ENCODE measurements around the gene HPD. TPM values are rescaled to one million over a fixed set of nuclear protein-coding genes. Genes with fewer than 3 reads are reported as not detected.
"Not testable (repeated sequence)": the region's sequence is repeated elsewhere in the genome, so short reads cannot be mapped to it uniquely, and the experiment has no call there.

HPD gene
- polyA plus RNA-seq, 3 donors, result 0.91 to 4.5 (median 3.5) TPM

DNA sequence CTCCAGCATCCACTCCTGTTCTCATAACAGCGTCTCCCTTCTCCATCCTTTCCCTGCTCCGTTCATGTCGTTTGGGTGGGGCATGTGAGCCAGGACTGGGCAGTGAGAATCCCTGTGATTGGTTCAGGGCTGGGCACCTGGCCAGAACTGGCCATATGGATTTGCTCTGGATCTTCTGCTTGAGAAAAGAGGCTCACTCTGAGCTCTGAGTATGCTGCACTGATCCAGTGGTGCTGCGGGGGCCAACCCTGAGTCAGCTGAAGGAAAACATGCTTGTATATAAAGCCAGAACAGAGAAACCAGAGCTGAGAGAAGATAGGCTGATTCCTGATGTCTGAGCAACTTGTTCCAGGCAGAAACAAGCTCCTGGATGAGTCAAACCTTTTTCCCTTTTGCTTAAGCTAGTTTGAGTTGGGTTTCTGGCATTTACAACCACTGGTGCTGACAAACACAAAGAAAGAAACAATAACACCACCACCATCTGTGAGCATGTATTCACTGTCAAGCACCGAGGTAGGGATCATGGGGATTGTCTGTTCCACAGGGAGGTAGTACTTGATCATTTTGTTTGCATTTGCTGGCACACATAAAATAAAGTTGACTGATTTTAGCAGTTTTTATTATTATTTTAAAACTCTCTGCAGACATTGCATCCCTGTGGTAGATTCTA, 14.0 kb upstream of the HPD start:
- no peak overlapping the region for H3K27ac ChIP-seq (ENCODE audit: low read depth, low read length)
- WGBS, 3 donors, result 45 to 61% (median 49%) methylated on average over 5 of the region's 5 CpGs

GRCh38 chr12:121871467-121871866, 12.8 kb upstream of the HPD start:
- no peak overlapping the region for H3K27ac ChIP-seq (ENCODE audit: low read depth, low read length)
- 57 to 83% (median 66%) methylated on average over 3 of the region's 3 CpGs for WGBS, 3 donors

DNA sequence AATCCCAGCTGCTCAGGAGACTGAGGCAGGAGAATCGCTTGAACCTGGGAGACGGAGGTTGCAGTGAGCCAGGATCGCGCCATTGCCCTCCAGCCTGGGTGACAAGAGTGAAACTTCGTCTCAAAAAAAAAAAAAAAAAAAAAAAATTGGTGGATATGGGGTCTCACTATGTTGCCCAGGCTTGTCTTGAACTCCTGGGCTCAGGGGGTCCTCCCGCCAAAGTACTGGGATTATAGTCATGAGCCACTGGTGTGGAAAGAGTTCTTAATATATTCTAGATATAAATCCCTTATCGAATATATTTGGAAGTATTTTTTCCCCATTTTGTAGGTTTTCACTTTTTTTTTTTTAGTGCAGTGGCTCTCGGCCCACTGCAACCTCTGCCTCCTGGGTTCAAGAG, 10.6 kb upstream of the HPD start:
- 94 to 96% (median 95%) methylated on average over 7 to 8 of the region's 8 CpGs for whole genome bisulfite sequencing, 3 donors
- not testable (repeated sequence) for H3K27ac ChIP-seq (ENCODE audit: low read depth, low read length)

DNA sequence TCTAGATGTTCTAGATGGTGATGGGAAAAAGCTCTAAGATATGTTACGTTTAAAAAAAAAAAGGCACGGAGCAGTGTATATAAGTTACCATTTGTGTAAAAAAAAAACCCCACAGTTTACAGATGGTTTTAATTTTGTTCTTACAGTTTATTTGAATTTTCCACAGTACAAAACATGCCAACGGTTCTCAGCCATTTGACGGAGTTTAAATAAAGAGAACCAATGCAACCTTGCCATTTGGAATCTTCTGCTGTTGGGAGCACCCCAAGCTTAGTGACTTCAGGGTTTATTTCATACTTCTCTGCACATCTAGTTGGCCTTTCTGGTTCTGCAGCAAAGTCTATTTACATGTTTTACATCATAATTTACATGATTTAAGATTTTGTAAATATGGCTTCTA, 7.7 kb upstream of the HPD start:
- 73 to 83% (median 83%) methylated on average over 4 of the region's 4 CpGs for WGBS, 3 donors
- no peak overlapping the region for H3K27ac ChIP-seq (ENCODE audit: low read depth, low read length)

DNA sequence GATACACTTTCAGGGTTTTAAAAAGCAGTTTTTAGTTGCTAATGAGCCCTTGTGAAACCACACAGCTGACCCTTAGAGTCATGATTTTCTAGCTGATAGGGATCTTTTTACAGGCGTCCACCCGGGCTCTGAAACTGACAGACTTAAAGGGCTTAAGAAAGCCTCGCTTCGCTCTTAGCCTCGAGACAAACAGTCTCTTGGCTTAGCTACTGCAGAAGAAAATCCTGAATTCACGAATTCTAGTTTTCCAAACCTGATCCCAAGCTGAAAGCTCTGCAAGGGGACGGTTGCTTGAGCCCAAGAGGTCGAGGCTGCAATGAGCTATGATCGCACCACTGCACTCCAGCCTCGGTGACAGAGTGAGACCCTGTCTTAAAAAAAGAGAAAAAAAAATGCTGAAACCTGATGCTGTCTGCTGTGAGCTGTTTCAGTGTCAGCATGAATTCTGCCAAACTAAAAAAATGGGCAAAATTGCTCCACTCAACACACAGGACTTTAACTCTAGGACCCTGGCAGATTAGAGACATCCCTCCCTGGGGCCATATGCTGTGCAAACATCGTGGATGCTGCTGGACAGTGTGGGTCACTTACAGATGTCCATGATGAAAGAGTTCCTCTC, 3.1 kb upstream of the HPD start:
- 32 to 54% (median 47%) methylated on average over 11 of the region's 11 CpGs for WGBS, 3 donors
- H3K27ac ChIP-seq (ENCODE audit: low read depth, low read length), result no peak overlapping the region

DNA sequence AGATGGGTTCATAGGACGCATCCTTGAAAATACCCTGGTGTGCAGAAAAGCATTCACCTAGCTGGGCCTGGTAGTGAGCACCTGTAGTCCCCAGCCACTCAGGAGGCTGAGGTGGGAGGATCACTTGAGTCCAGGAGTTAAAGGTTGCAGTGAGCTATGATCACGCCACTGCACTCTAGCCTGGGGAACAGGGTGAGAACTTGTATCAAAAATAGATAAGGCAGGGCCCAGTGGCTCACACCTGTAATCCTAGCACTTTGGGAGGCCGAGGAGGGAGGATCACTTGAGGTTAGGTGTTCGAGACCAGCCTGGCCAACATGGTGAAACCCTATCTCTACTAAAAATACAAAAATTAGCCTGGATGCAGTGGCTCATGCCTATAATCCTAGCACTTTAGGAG, 2.0 kb upstream of the HPD start:
- H3K27ac ChIP-seq (ENCODE audit: low read depth, low read length), result not testable (repeated sequence)
- WGBS, 3 donors, result 98 to 100% (median 98%) methylated on average over 4 of the region's 4 CpGs

GRCh38 chr12:121860257-121860656, 1.6 kb upstream of the HPD start:
- 90 to 100% (median 100%) methylated on average over 1 of the region's 1 CpG for WGBS, 3 donors
- H3K27ac ChIP-seq (ENCODE audit: low read depth, low read length), result no peak overlapping the region

GRCh38 chr12:121858318-121858661, 369 bp downstream of the HPD start:
- WGBS, 3 donors, result 82 to 89% (median 89%) methylated on average over 10 of the region's 10 CpGs

DNA sequence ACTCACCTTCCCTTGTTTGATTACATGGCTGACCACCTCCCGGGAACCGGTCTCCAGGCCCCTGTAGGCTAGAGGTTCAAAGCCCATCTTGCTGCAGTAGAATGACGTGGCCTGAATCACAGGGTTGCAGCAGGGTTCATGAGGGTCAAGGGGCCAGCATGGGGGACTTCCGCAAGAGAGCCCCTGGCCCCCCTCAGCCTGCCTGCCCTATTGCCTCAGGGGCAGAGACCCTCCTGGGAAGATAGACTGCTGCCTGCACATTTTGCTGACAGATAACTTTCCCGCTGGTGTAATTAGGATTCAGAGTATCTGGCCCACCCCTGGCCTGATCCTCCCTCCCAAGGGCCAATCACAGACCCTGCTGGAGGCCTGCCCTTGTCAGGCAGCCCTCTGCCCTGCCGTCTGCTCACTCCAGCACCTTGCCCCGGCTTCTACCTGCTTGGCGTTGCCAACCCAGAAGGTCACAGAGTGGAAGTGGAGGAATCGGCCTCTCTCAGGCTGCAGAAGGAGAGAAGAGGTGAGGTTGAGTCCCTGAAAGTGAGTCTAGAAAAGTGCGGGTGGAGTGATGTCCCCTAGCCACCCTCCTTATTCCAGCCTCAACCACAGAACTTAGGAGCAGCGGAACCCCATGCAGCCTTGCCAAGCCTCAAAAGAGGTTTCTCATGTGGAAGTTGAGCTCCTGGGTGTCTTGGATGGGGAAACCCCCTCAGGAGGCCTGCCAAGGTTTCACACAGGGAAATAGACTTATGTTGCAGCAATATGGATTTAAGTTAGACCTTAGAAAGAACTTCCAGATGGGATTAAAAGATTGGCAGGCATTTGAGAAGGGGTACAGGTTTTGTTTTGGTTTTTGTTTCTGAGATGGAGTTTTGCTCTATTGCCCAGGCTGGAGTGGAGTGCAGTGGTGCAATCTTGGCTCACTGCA, 1.1 kb downstream of the HPD start:
- no peak overlapping the region for H3K27ac ChIP-seq (ENCODE audit: low read depth, low read length)
- 75 to 81% (median 77%) methylated on average over 11 of the region's 11 CpGs for WGBS, 3 donors

More at GRCh38 chr12:121858318-121858661, 369 bp downstream of the HPD start:
- no peak overlapping the region for H3K27ac ChIP-seq (ENCODE audit: low read depth, low read length)

DNA sequence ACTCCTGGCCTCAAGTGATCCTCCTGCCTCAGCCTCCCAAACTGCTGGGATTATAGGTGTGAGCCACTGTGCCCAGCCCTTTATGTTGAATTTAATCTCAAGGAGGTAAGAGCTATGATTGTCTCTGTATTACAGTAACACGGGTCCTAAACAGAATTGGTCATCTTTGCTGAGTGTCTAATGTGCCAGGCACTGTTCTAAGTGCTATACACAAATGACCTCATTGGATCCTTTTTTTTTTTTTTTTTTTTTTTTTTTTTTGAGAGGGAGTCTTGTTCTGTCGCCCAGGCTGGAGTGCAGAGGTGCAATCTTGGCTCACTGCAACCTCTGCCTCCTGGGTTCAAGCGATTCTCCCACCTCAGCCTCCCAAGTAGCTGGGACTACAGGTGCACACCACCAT, 6.3 kb downstream of the HPD start:
- H3K27ac ChIP-seq (ENCODE audit: low read depth, low read length), result not testable (repeated sequence)
- 60 to 79% (median 67%) methylated on average over 3 of the region's 3 CpGs for WGBS, 3 donors

GRCh38 chr12:121849665-121850064, 9.0 kb downstream of the HPD start:
- WGBS, 3 donors, result 61 to 85% (median 66%) methylated on average over 13 of the region's 13 CpGs

DNA sequence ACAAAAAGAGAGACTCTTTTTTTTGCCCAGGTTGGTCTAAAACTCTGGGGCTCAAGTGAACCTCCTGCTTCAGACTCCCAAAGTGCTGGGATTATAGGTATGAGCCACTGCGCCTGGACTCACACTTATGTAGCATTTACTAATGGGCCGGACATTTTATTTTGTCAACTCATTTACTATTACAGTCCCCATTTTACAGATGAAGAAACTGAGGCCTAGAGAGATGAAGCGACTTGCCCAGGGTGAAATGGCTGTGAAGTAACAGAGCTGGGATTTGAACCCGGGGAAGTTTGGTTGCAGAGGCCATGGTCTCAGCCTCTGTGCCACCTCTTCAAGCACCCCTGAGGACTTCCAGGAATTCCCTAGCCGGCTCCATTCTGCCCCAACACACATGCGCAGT, 9.4 kb downstream of the HPD start:
- H3K27ac ChIP-seq (ENCODE audit: low read depth, low read length), result no peak overlapping the region
- 96 to 98% (median 96%) methylated on average over 6 of the region's 6 CpGs for WGBS, 3 donors

More at GRCh38 chr12:121849665-121850064, 9.0 kb downstream of the HPD start:
- no peak overlapping the region for H3K27ac ChIP-seq (ENCODE audit: low read depth, low read length)

DNA sequence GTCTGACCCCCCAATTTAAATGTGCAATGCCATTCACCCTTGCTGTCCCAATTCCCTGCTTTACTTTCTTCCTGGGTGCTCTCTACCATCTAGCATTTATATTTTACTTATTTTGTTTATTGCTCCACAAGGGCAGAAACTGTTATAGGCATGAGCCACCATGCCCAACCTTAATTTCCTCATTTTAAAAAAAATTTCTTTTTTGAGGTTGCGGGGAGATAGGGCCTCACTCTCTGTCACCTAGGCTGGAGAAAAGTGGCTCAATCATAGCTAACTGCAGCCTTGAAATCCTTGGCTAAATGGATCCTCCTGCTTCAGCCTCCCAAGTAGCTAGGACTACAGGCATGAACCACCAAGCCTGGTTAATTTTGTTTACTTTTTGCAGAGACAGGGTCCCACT, 13.0 kb downstream of the HPD start:
- WGBS, 3 donors, result 70 to 100% (median 82%) methylated on average over 1 of the region's 1 CpG
- H3K27ac ChIP-seq (ENCODE audit: low read depth, low read length), result no peak overlapping the region

DNA sequence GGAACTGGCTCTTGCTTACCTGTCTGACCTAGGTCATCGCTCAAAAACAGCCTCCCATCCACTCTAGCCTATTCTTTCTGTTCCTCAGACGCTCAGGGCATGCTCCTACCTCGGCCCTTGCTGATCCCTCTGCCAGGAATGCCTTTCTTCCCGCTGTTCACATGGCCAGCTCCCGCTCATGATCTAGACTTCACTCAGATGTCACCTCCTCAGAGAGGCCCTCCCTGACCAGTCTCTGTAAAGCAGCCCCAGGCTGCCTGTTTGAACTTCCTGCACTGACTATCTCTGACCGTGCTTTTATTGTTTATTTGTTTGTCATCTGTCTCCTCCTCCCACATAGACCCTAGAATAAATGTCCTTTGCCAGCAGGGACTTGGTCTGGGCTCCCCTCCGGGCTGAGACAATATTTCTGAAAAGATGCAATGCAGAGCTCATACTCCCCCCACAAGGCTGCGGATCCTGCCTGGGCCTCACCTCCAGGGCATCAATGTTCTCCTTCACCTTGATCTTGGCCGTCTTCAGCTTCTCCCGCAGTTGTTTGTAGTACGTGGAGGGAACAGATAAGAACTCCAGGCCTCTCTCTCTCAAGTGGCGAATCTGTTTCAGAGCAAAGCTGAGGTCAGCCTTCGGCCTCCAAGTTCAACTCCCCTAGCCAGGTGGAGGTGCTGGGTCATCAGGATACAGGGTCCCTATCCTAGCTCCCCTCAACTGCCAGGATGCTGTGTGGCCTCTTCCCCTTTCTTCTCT, 15.2 kb downstream of the HPD start:
- H3K27ac ChIP-seq (ENCODE audit: low read depth, low read length), result no peak overlapping the region
- WGBS, 3 donors, result 63 to 81% (median 70%) methylated on average over 13 of the region's 13 CpGs

DNA sequence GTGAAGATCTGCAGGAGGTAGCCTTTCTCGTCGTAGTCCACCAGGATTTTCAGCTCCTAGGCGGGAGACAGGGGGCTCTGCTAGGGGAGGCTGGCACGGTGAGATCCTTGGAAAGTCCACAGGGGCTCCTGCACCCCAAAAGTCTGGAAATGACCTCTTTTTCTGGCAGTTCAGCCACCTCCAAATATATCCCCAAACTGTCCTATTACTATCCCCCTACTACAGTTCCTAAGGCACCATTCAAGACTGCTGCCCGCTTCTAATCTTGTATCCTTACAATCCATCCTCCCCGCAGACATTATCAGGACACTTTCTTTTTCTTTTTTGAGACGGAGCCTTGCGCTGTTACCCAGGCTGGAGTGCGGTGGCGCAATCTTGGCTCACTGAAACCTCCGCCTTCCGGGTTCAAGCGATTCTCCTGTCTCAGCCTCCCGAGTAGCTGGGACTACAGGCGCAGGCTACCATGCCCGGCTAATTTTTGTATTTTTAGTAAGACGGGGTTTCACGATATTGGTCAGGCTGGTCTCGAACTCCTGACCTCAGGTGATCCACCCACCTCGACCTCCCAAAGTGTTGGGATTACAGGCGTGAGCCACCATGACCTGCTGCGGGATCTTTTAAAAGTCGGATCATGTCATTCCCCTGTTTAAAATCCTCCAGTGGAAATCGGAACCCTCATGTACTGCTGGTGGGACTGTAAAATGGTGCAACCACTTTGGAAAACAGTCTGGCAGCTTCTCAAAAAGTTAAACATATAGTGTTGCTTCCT, 18.5 kb downstream of the HPD start:
- WGBS, 3 donors, result 65 to 68% (median 67%) methylated on average over 24 of the region's 24 CpGs
- H3K27ac ChIP-seq (ENCODE audit: low read depth, low read length), result no peak overlapping the region

GRCh38 chr12:121839106-121839992, 19.3 kb downstream of the HPD start:
- no peak overlapping the region for H3K27ac ChIP-seq (ENCODE audit: low read depth, low read length)
- 11 to 13% (median 13%) methylated on average over 53 of the region's 53 CpGs for WGBS, 3 donors

DNA sequence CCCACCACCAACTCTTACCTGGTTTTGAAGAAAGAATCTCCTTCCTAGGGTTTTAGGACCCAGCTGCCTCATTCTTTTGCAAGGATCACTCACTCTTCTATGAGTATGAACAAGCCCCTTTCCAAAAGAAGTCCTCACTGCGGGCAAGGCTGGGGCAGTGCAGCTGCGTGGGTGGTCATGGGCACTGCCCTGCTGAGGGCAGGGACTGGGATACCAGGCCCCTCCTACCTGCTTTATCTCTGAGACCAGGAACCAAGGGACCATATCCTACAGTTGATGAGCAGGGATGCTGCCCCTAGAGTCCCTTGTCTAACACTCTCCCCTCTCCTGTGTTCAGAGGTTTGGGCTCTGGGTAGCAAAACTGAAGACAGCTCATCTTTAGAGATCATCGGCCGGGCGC, 20.5 kb downstream of the HPD start:
- H3K27ac ChIP-seq (ENCODE audit: low read depth, low read length), result no peak overlapping the region
- 87 to 89% (median 88%) methylated on average over 5 of the region's 5 CpGs for WGBS, 3 donors

Data from adipose tissue (tissue), 3 donors.